Measurements from ENCODE around the gene IFFO2.
"Not testable (repeated sequence)": the region's sequence is repeated elsewhere in the genome, so short reads cannot be mapped to it uniquely, and the experiment has no call there.

IFFO2 gene

DNA sequence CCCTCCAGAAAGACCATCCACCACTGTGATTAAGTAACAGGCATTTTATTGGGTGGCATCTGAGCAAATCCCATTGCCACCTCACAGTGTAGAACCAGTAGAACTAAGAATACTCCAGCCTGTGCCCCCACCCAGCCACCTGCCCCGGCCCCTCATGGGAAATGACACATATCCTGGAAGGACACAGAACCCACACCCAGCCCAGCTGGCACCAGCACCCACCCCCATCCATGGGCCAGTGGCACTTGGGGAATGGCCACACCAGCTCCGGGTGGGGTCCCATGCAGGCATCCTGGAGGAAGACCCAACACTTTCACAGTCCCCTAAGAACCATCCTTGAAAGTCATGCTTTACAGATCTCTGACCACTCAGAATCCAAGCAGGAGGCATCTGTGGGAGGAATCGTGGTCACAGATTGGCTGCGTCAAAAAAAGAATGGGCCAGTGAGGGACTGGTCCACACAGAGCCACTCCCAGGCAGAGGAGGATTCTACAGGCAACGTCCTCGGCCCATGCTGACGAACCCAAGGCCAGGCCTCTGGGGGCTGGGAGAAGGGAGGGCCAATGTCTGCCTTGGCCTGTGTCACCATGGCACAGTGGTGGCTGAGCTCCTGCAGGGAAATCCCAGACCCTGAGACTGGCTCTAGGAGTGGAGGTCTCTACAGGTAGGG is 84.9 kb downstream of the IFFO2 start:
- no peak for DNase-seq

DNA sequence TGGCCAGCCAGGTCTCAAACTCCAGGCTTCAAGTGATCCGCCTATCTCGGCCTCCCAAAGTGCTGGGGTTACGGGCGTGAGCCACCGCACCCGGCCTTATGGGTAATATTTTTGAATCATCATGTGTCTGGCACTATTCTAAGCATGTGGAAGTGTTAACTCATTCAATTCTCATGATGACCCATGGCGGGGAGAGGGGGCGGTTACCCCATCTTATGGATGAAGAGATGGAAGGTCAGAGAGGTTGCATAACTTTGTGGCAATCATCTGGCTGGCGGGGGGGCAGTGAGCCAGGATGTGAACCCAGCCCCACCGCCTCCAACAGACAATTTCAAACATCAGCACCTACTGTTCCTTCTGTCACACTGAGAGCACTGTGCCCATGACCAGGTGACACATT is 85.5 kb downstream of the IFFO2 start:
- no peak for DNase-seq

- DNase-seq = not testable (repeated sequence)
Measured at GRCh38 chr1:18870595-18870865, 85.9 kb downstream of the IFFO2 start.

- DNase-seq = no peak
Measured at GRCh38 chr1:18869847-18870594, 86.5 kb downstream of the IFFO2 start.

GRCh38 chr1:18868801-18869424 is 87.6 kb downstream of the IFFO2 start:
- no peak for DNase-seq

DNA sequence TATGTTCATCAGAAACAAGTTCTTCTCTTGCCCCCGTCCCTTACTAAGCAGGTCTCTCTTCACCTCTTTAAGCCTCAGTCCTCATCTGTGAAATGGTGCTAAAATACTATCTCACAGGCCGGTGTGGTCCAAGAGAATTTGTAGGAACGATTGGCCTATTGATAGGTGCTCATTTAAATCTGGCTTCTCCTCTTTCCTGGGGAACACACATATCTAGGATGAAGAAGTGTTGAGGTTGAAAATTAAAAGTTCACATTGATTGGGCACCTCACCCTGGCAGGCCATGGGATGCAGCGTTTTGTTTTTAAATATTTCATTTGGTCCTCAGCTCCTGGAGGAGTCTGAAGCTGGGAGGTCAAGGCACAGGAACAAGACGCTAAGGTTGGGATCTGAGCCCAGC is 88.1 kb downstream of the IFFO2 start:
- no peak for DNase-seq

DNA sequence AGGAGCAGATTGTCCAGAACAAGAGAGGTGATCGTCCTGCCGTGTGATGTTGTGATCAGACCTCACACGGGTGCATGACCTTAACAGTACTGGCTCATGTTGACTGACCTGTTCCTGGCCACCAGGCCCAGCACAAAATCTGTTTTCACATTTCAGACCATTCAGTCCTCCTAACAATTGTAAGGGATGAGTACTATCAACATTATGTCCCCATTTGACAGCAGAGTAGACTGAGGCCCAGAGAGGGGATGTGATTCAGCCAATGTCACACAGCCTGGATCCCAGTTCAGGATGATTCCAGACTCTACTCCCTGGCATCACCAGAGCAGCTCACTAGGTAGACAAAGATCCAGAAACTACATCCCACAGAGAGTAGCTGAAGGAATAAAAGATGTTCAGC is 89.6 kb downstream of the IFFO2 start:
- no peak for DNase-seq

GRCh38 chr1:18866314-18866713 is 90.2 kb downstream of the IFFO2 start:
- DNase-seq = no peak

GRCh38 chr1:18865176-18865575 is 91.3 kb downstream of the IFFO2 start:
- DNase-seq = no peak

- DNase-seq = no peak
Measured at GRCh38 chr1:18861590-18861989, 94.9 kb downstream of the IFFO2 start.

GRCh38 chr1:18861082-18861481 is 95.4 kb downstream of the IFFO2 start:
- DNase-seq = no peak

GRCh38 chr1:18859560-18859959 is 96.9 kb downstream of the IFFO2 start, which contains the start of gene TAS1R2:
Gene TAS1R2, minus strand, starts transcription at chr1:18859660. Its CDS starts 0 bp downstream, at chr1:18859660.
- no peak for DNase-seq

DNA sequence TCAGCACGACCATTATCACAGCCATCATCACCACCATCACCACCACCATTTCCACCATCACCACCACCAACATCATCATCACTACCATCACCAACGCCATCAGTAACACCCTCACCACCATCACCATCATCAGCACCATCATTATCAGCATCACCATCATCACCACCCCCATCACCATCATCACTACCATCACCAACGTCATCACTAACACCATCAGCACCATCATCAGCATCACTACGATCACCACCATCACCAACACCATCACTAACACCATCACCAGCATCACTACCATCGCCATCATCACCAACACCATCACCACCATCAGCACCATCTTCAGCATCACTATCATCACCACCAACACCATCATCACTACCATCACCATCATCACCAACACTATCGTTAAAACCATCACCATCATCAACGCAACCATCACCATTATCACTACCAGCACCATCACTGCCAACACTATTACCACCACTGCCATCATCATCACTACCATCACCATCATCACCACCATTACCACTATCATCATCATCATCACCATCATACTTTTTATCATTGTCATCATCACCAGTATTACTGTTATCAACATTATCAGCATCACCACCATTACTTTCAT is 98.3 kb downstream of the IFFO2 start:
- DNase-seq = no peak

- no peak for DNase-seq
Measured at GRCh38 chr1:18856435-18856834, 100.0 kb downstream of the IFFO2 start.

DNA sequence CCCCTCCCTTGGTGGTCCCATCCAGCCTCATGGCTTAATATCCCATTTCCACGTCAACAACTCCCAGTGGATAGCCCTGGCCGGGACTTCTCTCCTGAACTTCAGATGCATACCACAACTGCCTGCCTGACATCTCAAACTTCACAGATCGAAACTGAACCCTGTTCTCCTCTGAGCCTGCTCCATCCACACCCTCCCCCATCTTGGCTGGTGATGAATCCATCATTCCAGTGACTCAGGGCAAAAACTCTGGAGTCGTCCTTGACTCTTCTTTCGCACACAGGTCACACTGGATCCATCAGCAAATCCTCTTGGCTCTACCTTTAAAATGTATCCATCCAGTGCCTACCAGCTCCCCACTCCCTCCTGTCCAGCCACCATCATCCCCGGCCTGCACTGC is 100.9 kb downstream of the IFFO2 start:
- no peak for DNase-seq

DNA sequence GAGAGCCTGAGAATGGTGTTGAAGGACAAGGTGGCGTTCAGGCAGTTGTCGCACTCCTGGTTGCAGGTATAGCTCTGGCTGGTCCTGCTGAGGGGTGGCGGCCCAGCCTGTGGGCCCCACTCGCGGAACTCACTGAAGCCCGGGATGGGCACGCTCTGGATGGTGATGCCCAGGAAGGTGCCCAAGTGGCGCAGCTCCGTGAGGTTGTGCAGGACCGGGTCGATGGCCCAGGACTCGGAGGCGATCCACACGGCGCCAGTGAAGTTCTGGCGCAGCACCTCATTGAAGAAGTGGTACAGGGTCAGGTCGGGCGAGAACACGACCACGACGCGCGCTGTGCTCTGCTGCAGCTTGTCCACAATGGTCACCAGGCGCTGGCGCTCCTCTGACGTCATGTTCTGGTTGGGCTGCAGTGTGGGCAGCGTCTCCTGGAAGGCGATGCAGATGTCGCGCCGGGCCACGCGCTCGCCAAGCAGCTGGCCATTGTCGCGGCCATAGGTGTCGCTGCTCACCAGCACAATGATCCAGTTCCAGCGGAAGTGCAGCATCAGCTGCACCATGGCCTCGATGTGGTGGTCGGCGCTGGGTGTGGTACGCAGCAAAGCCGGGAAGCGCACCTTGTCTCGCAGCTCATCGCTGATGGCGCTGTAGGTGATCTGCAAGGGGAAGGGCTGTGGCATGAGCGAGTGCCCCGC is 102.0 kb downstream of the IFFO2 start:
- DNase-seq = no peak
